ENCODE results near the gene RDH8. TPM values are rescaled to one million over a fixed set of nuclear protein-coding genes. Genes with fewer than 3 reads are reported as not detected.

RDH8 gene
- total RNA-seq, 1 experiment from 2014 or later = not detected

DNA sequence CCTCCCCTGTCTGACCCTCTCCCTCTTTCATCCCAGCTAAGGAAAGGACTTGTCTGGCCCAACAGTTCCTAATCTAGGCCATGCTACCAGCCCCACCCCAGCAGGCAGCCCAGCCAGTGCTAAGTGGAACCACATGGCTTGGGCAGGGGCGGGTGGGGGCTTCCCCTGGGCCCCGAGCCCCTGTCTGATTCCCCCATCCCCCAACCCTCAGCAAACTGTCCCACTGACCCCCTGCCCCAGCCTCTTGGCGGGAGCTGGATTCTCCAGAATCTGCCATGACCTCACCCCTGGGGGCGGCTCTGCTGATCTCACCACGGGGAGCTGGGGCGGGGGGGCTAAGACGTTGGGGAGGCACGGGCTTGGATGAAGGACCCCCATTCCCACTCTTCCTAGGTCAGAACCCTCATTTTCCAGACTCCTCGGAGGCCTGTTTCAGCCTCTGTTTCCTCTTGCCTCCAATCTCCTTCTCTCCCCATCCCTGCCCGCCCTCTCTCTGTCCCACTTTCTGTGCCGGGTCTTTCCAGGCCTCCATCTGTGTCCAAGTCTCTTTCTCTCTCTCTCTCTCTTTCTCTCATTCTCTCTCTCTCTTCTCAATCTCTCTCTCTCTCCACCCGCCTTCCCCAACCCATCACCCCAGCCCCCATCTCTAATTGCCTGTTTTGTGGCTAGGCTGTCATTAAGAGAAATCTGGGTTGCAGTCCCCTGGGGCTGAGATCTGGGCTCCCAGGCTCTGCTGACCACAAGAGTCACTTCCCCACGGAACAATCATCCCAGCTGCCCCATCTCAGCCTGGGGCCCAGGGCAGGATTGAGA lies 5.7 kb upstream of the RDH8 start:
- no peak for DNase-seq

More for the DNA sequence above, 5.7 kb upstream of the RDH8 start:
- H3K4me1 Mint-ChIP-seq = peaks cover 17 to 21% of the 10 kb centered on the region in 2 experiments
- Histone ChIP-seq H3K23me2 (ENCODE audit: insufficient read length, low read depth, low read length, poor library complexity, severe bottlenecking) (no peaks in the 10 kb centered on the region), H2BK120ac (ENCODE audit: low read depth, low read length, poor library complexity, severe bottlenecking) (no peak overlapping the region), H2AFZ (ENCODE audit: low read length) (no peak overlapping the region), H2BK20ac (ENCODE audit: low read depth, low read length, poor library complexity, severe bottlenecking) (no peak overlapping the region), H4K8ac (replicated peaks; ENCODE audit: insufficient read length, low read depth, low read length) (no peak overlapping the region), H3K4ac (ENCODE audit: low read depth, low read length) (no peak overlapping the region), H2BK5ac (ENCODE audit: insufficient read length, low read length) (no peak overlapping the region), H2BK15ac (ENCODE audit: low read depth, low read length) (no peak overlapping the region), H3K79me1 (ENCODE audit: insufficient read depth, low read depth, low read length, poor library complexity, severe bottlenecking) (no peaks in the 10 kb centered on the region), H3T11ph (ENCODE audit: low read length) (no peak overlapping the region), H3K56ac (ENCODE audit: insufficient read length, low read depth, low read length) (no peak overlapping the region), H3K18ac (ENCODE audit: insufficient read length, low read depth, low read length) (no peak overlapping the region), H3K14ac (ENCODE audit: insufficient read depth, low read length) (no peak overlapping the region; the same call in 1 of the 2 replicates), H4K5ac (ENCODE audit: insufficient read length, low read depth, low read length) (no peak overlapping the region), H3K79me2 (ENCODE audit: insufficient read depth, low read length) (no peaks in the 10 kb centered on the region), H3K9me3 (ENCODE audit: control insufficient read depth, low read depth, low read length) (no peaks in the 10 kb centered on the region), H3K23ac (ENCODE audit: insufficient read length, low read depth, low read length) (no peak overlapping the region), H2AK5ac (ENCODE audit: insufficient read length, low read length) (no peak overlapping the region), H4K20me1 (ENCODE audit: control insufficient read depth, insufficient read depth, insufficient read length) (no peaks in the 10 kb centered on the region), H3K4me2 (ENCODE audit: insufficient read depth, insufficient read length, low read length) (no peak overlapping the region), H3K27me3 (ENCODE audit: insufficient read depth, low read length) (peaks cover 4% of the 10 kb centered on the region; the same call in 1 of the 2 replicates), H3K4me1 (ENCODE audit: insufficient read depth, low read length) (peaks cover 5% of the 10 kb centered on the region; the same call in 1 of the 2 replicates), H2BK12ac (ENCODE audit: insufficient read length, low read depth, low read length) (no peak overlapping the region), H4K91ac (ENCODE audit: insufficient read length, low read depth, low read length) (no peak overlapping the region), H3K27ac (ENCODE audit: insufficient read length, low read depth, low read length) (no peak overlapping the region), H3K9ac (ENCODE audit: extremely low read depth, insufficient read length, low read length) (no peak overlapping the region)
- no peaks in the 10 kb centered on the region; a peak in 1 of 7 replicates for H3K36me3 Mint-ChIP-seq (ENCODE audit: insufficient read depth in 1 of 3, low read depth in 3 of 3)
- no peak for TF ChIP-seq CTCF (conservative IDR thresholded peaks at IDR 0.05)
- peaks cover 1 to 2% of the 10 kb centered on the region in 2 experiments; a peak in 2 of 5 replicates for H3K9me3 Mint-ChIP-seq
- WGBS (ENCODE audit: extremely low coverage, insufficient read length, low lambda C conversion rate) = 100% methylated on average over 1 of the region's 13 CpGs
- H3K27me3 Mint-ChIP-seq (ENCODE audit: low read depth) = peaks cover 70% of the 10 kb centered on the region
- H3K27ac Mint-ChIP-seq = no peak overlapping the region
- H3K4me3 Mint-ChIP-seq = no peak overlapping the region; a peak in 1 of 5 replicates
